Loucy (cell line): ENCODE data around the gene HSPG2.

Experiments
- EZH2phosphoT487 ChIP-seq: fragments of 200-600 bp; IDR thresholded peaks from 2 replicates; pipeline ENCODE4 v1.6.1; 2018; ENCODE audit warnings: antibody characterized with exemption, mild to moderate bottlenecking, moderate library complexity, borderline replicate concordance
- TF ChIP-seq, protein P1 (sequence below): fragments of 200-600 bp; sonication (generic); conservative IDR thresholded peaks from 2 replicates; pipeline ENCODE4 v1.5.1; 2014; ENCODE audit warnings: mild to moderate bottlenecking, antibody characterized with exemption, low read length

DNA sequence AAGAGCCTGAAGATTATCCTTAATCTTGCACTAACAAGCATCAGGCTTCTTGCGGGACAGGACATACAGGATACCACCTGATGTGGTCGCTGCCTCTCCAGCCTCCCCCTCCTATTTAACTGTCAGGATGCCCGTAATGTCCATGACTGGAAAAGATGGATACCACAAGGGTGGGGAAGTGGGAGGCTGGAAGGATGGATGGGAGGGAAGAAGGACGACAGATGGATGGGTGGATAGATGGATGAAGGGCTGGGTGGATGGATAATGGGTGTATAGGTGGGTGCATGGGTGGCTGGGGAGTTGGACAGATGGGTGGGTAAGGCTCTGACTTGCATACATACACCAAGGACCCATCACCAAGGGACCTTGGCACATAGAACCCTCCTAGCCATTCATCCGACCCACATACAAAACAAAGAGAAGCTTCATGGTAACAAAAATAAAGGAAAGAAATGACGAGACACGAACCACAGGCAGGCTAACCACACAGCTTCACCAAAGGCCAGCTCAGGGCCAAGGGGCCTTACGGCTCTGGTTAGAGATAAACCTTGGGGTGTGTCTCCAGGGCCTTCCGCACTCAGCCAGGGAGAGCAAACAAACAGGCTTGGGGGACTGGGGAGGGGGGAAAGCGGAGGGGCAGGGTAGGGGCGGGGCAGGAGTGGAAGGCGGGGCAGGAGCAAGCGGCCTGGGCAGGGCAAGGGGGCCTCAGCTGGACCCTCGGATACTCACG, 50.5 kb downstream of the HSPG2 start:
- TF ChIP-seq, protein P1, sequence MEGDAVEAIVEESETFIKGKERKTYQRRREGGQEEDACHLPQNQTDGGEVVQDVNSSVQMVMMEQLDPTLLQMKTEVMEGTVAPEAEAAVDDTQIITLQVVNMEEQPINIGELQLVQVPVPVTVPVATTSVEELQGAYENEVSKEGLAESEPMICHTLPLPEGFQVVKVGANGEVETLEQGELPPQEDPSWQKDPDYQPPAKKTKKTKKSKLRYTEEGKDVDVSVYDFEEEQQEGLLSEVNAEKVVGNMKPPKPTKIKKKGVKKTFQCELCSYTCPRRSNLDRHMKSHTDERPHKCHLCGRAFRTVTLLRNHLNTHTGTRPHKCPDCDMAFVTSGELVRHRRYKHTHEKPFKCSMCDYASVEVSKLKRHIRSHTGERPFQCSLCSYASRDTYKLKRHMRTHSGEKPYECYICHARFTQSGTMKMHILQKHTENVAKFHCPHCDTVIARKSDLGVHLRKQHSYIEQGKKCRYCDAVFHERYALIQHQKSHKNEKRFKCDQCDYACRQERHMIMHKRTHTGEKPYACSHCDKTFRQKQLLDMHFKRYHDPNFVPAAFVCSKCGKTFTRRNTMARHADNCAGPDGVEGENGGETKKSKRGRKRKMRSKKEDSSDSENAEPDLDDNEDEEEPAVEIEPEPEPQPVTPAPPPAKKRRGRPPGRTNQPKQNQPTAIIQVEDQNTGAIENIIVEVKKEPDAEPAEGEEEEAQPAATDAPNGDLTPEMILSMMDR: no peak
- no peak for TF ChIP-seq EZH2phosphoT487
